HG03378 (cell line): Measurements from ENCODE around the gene SMIM12.
"Not testable (repeated sequence)": the region's sequence is repeated elsewhere in the genome, so short reads cannot be mapped to it uniquely, and the experiment has no call there.

Experiments used
- ATAC-seq: cut with Tn5 transposase; IDR thresholded peaks from one replicate; pipeline ENCODE4 v1.9.1; 2021; ENCODE audit warnings: mild to moderate bottlenecking, moderate library complexity; ENCODE audit not compliant: unreplicated experiment

Gene SMIM12

DNA sequence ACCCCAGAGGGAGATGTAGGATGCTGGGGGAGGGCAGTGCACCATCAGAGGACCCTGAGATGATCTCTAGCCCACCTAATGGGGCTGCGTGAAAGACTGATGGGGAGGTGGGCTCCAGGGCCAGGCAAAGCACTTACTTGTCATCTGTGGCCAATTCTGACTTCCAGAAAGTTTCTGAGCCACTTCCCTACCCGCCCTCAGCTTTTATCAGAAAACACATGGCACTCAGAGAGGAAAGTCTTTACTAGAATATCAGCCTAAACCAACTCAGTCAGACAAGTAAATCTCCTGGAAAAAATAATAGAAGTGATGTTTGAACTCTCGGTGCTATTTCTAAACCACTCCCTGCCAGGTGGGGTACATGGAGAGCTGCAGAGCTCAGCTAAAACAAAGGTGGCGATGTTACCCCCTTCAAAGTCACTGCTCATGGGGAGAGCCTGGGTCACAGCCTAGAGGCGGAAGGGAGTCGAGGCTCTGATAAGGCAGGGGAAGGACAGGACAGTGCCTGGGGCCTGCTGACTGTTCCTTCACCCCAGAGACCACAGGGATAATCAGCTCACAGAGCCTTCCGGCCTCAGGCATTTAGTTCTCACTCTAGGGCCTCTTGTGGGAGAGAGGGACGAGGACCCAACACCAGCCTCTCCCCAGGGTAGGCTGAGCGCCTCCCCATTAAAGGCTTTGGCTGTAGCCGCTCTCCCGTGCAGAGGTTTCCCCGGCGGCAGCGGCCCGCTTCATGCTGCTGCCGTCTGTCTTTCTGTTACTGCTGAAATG, 14.2 kb downstream of the SMIM12 start:
- no peak for ATAC-seq

DNA sequence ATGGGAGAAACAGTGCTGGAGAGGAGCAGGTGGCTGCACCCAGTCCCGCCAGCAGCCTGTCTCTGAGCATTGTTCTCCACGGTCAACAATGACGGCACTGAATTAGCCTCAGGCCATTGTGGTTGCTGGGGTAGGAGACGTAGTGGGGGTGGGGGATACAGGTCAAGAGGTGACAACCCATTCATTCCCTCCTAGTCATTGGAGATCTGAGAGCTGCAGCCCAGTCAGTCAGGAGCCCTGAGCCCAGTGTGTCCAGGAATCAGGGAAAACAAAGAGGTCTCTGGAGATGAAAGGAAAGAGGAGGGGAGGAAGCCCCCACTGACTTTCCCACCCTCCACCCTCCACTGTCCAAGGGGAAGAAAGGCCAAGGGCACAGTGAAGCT, 15.3 kb downstream of the SMIM12 start:
- ATAC-seq, result no peak

DNA sequence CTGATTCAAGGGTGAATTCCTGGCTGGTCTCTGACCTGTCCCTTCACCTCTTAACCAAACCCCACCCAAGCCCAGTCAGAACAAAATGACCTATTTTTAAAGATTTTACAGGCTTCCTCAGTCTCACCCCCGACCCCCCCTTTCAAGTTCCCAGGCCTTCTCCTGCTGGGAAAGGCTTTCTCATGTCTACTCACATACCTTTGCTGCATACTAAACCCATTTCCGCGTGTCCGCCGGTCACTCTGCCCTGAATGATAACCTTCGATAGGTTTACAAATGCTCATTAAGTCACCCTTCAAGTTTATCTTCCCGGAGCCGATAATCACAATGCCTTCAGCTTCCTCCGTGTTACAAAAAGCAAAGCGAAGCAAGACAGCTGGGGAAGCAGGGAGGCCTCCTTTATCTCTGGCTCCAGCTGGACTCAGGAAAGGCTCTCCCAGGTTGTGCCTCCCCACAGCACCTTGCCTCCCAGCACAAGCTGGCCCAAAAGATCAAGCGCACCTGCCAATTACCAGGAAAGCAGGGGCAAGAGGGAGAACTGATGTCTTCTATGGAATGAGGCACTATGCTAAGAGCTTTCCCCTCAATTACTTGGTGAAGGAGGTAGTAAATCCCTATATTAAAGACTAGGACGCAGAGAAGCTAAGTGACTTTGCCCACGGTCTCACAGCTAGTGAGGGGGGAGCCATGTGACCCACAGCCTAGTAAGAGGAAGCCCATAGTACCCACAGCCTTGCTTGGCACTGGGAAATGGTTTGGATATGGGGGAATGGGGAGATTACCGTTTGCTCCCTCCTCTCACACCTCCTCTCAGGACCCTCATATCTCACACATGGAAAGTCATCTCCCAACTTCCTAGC, 15.9 kb downstream of the SMIM12 start:
- no peak for ATAC-seq

DNA sequence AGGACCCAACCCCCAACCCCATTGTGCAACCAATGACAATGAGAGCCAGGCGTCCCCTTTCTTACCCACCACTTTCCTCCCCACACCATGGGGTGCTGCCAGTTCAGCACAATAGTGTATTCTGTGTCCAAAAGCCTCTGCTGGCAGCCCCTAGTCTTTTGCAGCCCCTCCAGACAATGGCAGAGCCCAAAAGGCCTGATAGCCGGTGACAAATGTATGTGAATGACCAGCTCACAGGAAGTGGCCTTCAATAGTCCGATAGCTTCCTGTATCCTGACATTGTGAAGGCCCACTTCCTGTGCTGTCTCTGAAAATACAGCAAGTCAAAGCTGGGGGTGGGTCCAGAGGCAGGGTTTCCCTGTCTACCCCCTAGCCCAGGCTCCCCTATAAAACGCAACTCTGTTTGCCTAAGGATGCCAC, 16.6 kb downstream of the SMIM12 start:
- no peak for ATAC-seq

DNA sequence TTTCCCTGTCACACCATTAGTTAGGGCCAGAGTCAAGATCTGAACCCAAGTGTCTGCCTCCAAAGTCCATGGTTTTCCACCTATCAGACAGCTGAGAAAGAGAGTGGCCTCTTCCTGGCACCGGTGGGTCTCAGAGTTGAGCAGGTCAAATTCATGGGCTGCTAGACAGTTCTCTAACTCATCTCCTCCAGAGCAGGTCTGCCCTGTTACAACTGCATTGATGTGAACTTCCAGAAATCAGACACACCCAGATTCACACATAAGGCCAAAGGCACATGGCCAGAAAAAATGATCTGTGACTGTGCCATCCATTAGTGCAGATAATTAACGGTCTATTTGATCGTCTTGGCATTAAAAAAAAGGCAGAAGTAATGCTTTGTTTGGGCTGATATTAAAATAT, 17.5 kb downstream of the SMIM12 start:
- no peak for ATAC-seq

DNA sequence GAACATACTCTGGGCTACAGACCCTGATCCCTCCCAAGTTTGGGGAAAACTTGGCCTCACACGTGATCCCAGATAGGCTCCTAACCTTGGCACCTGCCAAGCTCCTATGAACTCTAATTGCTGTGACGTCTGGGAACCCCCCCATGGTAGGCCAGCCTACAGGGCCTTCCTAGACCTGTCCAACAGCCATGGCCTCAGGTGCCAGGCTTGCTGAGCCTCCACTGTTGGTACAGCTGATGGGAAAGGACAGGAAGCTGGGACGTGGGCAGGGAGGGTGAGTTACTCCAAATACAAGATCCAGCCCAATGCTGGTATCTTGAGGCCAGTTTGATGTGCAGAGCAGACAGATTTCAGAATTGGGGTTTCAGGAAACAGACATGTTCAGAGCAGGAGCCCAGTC, 19.1 kb downstream of the SMIM12 start:
- no peak for ATAC-seq

DNA sequence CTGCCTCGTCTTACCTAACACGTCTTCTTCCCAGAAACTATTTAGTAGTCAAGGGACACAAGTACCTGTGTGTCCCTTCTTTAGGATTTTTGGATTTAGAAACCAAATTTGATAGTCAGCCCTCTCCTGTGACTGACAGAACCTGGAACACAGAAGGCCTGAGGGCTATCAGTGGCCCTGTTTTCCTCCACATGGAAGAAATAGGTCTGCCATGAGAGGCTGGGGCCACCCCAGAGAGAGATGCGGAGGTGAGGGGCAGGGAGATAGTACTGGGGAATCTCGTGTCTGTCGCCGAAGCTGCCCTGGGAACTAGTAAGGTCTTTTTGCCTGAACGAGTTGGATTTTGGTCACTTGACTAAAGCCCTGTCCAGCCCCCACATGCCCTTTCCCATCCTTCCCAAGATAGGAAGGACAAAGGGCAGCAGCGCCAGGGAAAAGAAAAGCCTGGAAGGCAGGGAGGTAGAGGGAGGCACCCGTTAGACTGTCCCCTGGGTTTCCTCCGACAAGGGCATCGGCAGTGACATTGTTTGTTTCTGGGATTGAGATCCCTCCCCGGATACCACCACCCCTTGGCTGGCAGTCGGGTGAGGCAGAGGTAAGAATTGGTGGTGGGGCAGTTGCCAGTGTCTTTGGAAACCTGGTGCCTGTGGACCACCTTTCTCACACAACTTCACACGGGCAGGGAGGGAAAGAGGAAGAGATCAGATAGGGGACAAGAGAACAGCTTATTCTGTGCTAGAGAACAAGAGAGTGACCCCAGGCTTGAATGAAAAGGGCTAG, 19.8 kb downstream of the SMIM12 start:
- ATAC-seq, result no peak

DNA sequence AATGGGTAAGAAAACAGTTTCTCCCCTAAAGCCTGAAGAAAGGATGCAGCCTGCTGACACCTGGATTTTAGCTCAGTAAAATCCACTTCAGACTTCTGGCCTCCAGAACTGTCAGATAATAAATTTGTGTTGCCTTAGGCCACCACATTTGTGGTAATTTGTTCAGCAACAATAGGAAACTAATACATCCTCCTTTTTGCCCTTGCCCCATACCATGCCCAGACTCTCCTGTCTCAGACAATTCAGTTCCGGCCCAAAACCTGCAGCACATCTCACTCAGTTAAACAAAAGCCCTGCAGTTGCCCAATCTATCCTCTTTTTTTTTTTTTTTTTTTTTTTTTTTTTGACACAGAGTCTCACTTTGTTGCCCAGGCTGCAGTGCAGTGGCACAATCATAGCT, 25.8 kb downstream of the SMIM12 start:
- no peak for ATAC-seq

DNA sequence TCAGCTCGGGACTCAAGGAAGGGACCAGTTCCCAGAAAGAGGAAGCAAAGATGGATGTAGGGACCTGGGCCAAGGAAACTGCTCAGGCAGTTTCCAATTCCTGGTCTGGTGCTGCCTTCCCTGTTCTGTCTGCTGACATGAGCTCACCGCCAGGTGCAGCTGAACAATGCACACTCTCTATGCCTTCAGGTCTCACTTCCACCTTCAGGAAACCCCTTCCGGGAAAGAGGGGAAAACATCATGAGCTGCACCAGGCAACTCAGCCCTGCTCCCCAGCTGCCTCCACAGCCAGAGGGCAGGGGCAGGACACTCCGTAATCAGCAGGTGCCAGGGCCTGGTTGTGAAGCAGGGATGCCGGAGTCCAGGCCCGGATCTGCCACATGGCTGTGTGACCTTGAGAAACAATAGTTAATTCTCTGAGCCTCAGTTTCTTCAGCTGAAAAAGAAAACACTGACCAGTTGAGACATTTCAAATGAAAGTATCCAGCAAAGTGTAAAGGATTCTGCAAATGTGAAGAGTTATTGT, 27.8 kb downstream of the SMIM12 start:
- no peak for ATAC-seq

DNA sequence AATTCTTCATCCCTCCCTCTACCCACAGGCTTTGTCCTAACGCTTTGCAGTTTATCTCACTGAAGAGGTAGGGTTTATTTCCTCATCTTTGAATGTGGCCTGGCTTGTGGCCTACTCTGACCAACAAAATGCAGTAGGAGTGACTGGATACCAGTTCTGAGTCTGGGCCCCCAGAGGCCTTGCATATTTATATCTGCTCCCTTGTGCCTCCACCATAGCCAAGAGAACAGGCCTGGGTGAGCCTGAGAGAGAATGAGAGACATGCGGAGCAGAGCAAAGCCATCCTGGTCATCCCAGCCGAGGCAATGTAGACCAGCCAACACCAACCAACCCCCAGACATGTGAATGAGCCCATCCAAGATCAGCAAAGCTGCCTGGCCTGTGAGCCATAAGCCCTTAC, 30.3 kb downstream of the SMIM12 start:
- ATAC-seq, result no peak

DNA sequence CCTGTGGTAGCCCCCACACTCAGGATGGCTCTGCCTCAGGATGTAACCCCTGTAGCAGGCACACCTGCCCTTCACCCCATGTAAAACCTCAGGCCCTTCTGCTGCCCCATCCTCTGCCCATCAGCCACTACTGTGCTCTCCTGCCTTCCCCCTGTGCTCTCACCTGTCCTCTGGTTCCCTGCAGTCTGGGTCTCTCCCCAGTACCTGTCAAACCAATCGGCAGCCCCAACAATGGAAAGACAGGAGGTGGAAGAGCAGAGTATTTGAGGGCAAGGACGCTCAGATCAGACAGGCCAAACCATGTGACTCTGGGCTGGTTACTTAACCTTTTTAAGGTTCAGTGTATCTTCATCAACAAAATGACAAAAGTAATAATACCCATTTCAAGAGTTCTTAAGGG, 30.9 kb downstream of the SMIM12 start:
- no peak for ATAC-seq

DNA sequence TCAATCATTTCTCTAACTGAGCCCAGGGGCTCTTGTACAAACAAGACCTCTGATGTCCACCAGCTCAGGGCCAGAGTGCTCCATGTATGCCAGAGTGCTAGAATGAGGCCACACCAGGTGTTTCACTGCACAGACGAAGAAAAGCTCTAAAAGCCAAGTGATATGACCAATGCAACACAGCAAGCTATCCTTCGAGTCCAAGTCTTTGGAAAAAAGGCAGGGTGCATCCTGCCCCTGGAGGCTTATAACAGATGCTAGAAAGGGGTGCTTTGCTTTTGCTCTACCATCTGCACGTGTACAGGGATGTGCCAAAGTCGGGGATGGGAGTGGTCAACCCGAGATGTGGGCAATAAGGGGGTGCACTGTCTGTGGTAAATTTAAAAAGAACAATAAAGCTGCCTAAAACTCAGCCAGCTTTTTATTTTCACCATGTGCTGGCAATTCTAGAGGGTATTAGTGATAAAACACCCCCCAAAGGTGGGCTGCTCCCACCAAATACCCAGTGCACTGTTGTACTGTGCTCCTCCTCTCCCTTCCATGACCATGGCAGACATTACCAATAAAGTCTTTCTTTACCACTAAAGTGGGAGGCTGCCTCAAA, 32.1 kb downstream of the SMIM12 start:
- no peak for ATAC-seq

DNA sequence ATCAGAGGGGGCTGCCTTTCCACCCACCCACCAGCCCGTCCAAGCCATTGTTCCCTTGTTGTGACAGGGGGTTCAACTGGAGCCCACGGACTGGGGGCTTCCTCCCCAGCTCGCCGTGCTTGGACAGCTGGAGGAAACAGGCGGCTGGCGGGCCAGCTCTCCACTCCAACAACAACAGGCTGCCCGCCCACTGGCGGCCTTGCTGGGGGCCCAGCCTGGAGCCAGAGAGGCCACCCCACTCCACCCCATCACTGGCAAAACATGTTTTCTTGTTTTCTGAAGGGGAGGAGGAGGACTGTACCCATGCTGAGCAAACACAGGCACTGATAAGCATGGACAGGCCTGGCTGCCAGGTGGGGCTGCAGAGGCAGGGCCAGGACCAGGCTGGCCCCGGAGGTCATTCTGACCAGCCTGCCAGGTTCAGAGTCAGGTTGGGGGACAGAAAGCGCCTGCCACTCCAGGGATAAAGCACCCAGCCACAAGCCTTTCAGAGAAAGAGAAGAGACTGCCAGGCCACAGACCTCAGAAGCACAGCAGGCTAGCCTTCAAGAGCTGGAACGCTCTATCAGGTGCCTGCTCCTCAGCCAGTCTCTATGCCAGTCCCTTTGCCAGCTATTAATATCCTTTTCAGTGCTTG, 34.0 kb downstream of the SMIM12 start:
- no peak for ATAC-seq

DNA sequence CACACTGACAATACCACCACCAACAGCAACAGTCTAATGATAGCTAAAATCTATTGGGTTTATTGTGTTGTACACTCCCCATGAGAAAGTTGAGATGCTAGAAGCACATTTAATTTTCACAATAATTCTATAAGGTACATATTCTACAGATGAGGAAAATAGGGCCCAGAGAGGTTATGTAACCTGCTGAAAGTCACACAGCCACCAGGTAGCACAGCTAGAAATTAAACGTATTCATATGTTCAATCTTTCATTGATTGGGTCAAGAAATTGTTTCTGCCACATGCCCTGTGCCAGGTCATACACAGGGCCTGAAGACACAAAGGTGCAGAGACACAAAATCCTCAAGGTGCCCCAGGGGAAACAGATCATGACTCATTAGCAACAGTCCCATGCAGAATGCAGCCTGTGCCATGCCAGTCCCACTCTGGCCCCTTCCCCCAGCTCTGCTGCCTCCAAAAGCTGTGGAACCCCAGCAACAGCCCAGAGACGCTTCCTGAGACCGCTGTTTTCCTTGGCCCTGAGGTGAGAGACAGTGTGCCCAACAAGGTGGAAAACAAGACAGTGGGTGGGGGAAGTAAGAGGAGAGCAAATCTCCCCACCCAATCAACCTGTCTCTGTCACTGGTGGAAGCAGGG, 34.6 kb downstream of the SMIM12 start:
- no peak for ATAC-seq

DNA sequence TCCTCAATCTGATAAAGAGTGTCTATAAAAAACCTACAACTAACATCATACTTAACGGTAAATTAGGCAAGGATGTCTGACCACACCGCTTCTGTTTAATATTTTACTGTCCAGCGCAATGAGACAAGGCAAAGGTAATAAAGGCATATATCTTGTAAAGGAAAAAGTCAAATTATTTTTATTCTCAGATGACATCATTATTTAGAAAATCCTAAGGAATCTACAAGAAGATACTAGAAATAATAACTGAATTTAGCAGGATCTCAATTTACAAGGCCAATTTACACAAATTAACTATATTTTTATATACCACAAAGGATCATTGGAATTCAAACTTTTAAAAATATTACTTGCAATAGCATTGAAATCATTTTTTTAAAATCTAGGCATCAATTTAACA, 37.3 kb downstream of the SMIM12 start:
- ATAC-seq, result no peak

DNA sequence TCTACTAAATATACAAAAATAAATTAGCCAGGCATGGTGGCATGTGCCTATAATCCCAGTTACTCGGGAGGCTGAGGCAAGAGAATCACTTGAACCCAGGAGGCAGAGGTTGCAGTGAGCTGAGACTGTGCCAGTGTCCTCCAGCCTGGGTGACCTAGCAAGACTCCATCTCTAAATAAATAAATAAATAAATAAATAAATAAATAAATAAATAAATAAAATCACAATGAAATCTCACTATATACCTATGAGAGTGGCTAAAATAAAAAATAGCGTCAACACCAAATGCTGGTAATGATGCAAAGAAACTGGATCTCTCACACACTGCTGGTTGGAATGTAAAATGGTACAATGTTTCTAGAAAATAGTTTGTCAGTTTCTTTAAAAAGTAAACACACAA, 40.7 kb downstream of the SMIM12 start:
- ATAC-seq, result not testable (repeated sequence)

DNA sequence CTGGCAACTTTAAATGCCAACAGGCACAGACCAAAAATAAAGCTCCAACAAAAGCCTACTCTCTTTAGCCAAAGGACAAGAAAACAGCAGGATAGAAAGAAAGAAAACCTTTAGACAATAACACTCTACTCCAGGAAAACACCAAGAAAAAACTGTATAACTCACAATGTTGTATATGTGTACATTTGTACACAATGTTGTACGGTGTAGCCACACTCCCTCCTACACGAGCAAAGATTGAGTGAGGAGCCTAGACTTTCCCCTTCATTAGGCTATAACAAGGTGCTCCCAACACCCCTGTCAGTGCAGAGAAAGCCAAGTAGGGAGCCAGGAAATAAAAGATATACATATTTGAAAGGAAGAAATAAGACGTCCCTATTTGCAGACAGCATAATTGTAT, 42.8 kb downstream of the SMIM12 start:
- ATAC-seq, result no peak

DNA sequence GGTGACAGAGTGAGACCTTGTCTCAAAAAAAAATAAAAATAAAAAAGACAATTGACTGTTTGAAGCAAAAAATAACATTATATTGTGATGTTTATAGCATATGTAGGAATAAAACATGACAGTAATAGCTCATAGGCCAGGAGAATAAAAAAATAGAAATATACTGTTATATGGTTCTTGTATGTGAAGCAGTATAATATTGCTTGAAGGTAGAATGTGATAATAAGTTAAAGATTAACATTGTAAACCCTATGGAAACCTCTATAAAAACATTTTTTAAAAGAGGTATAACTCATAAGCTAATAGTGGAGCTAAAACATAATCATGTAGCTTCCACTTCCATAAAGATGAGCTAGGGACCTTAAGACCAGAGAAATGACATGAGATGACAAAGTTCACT, 43.2 kb downstream of the SMIM12 start:
- no peak for ATAC-seq

DNA sequence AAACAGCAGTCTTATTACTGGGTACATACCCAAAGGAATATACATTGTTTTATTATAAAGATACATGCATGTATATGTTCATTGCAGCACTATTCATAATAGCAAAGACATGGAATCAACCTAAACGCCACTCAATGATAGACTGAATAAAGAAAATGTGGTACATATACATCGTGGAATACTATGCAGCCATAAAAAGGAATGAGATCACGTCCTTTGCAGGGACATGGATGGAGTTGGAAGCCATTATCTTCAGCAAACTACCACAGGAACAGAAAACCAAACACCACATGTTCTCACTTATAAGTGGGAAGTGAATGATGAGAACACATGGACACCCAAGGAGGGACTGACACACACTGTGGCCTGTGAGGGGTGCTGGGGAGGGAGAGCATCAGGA, 48.8 kb downstream of the SMIM12 start:
- not testable (repeated sequence) for ATAC-seq
